ELF-1 (cell line): Measurements from ENCODE around the gene TSPAN5.

ENCODE experiments used
- DNase-seq: peaks from one replicate; pipeline ENCODE4 v3.0.0-alpha.2; 2016; ENCODE audit warnings: low read depth, low spot score

The TSPAN5 gene

DNA sequence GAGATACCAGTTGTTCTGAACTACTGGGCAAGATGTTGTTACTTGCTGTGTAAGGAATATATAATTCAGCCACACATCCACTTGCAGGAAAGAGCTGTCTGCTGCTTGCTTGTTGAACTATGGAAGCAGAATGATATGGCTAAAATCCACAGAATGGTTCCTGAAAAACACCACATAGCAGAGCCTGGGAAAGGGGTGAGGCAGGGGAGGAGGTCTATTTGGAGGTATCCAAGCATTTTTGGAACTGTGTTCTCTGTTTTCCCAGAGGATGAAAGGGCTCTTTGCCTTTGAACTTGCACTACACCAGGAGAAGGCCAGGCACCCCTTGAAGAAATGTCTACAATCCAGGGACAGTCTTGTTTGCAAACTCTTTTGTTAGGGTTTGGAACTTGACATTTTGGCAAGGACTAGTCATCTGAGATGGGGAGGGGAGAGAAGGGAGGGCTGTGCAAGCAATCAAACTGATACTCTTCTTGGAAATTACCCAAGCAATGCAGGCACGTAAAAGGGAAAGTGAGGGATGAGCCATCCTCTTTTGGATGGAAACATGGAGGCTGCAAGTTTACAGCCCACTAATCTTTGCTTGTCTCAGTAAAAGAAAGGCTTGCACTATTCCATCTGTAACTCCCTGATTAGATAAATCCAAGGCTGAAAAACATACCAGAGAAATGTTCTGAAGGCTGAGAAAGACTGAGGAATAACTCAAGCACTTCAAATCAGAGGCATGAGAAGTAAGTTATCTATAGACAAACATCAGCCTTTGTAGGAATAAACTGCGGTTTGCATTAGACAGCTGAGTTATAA, 141.0 kb downstream of the TSPAN5 start:
- no peak for DNase-seq

DNA sequence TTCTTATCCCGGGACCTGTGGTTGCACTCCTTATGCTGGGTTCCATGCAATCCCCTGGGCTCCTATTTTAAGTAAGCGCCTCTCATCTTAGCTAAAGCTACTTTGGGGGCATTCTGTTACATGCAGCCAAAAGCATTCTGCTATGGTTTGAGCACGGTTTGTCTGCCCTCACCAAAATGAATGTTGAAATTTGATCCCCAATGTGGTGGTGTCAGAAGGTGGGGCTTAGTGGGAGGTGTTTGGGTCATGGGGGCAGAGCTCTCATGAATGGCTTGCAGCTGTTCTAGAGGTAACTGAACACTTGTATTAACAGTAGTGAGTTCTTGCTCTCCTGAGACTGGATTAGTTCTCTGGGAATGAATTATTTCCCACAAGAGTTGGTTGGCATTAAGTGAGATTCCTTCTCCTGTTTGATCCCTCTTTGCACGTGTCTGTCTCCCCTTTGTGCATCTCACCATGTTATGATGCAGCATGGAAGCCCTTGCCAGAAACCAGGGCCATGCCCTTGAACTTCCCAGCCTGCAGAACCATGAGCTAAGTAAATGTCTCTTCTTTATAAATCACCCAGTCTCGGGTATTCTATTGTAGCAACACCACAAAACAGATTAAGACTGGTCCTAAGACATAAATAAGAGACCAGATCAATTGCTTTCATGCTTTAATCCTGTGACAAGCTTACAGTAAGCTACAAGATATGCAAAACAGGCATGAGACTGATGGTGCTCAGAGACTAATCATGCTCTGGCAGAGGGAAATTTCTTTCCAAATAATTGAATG, 141.8 kb downstream of the TSPAN5 start:
- no peak for DNase-seq

DNA sequence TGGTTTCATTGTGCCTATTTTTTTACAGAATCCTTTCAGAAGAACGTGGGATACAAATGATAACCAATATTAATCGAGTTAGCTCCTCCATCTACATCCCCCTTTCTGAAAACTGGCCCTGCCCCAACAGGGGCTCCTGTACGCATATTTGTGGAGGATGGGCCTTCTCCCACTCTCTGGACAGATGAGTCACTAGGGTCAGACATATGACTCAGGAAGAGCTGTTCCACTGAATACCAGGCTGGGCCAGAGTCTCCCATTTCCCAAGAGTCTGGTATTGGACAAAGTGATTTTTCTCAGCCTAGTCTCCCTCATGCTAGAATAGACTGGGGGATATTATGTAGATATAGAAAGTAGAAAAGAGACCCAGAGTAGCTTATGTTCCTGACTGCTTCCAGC, 142.4 kb downstream of the TSPAN5 start:
- DNase-seq = peak; percentile 36

DNA sequence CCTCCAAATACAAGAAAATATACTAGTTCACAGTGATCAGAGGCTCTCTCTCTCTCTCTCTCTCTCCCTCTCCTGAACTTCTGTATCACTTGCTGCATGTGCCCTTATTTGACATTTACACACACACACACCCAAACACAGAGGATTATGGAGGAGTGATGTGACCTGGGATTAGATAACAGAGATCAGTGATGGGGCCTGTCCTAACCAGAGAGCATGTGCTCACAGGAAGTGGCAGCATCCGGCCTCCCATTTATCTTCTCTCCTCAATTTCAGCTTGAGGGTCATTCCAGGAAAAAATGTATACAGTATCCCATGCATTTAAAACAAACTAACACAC, 143.0 kb downstream of the TSPAN5 start:
- no peak for DNase-seq

DNA sequence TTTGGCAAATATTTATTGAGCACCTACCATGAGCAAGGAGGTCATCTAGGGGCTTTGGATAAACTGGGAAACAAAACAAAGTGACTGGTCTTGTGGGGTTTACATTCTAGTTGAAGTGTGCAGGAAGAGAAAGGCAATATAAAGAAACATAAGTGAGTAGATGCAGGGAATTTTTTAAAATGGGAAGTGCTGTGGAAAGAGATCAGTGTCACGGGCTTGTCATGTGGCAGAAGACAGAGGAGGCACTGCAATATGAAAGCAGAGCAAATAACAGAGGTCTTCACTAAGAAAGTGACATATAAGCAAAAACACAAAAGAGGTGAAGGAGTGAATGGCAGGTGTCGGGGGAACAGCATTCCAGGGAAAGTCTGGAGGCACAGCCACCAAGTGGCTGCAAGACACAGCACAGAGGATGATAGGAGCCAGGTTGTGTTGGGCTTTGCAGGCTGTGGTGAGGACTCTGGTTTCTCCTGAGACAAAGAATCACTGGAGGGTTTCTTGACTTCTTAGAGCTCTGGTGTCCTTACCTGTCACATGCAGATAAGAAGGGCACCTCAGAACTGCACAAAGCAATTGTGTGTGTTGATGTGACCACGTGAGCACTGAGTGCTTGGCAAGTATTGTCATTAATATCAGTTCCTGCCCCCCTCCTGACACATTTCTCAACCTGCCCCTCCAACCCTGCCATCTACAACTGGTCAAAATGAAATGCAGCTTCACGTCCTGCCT, 143.5 kb downstream of the TSPAN5 start:
- peak; percentile 52 for DNase-seq

DNA sequence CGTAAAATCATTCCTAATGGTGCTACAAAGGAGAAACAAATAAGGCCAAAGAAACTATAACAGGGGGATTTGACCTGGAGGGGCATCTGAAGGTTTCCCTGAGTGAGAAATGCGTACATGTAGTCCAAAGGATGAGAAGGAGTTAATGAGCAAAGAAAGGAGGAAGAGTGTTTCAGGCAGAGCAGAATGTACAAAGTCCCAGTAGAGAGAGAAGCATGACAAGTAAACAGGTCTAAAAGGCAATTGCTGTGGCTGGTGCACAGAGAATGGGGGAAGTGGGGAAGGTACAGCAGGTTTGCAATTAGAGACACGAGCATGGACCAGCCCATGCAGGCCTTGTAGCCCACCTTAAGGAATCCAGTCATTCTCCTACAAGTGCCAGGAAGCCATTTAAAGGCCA, 145.5 kb downstream of the TSPAN5 start:
- no peak for DNase-seq

DNA sequence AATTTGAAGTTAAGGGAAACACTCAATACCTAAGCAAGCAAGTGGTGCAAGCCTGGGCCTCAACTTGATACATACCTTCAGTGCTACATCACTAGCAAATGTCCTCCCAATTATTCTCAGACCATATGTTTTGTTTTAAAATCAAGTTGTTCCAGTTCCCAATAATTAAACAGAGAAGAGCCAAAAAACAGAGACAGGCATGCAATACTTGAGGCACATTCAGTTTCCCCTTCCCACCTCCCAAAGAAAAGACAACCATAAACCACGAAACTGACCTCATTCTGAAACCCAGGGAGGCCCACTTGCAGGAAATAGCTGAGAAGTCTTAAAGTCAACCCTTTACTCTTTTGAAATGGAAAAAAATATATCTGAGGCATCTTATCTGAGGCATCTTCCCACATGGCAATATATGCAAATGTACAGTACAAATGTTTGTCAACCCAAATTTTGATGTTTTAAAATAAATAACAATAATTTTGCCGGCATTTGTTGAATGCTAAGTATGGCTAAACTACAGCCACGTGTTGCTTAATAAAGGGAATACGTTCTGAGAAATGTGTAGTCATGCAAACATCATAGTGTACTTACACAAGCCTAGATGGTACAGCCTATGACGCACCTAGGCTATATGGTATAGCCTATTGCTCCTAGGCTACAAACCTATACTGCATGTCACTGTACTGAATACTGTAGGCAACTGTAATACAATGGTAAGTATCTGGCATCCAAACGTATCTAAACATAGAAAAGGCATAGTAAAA, 147.5 kb downstream of the TSPAN5 start:
- DNase-seq = no peak

DNA sequence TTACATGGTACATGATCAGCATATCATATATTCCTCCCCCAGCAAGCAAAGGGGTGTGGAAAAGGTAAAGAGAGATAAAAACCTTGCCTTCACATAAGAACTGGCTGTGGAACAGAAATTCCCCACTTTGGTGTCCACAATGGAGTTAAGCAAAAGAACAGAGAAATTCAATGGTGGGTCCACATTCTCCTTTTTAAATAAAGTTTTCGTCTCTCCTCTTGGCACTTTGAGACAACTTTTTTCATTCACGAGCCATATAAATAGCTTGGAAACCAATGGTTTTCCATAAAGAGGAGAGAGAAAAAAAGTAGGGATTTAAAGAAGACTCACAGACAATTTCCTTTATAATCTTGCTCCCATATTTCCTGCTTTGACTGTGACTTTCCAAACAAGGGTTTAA, 148.1 kb downstream of the TSPAN5 start:
- no peak for DNase-seq

DNA sequence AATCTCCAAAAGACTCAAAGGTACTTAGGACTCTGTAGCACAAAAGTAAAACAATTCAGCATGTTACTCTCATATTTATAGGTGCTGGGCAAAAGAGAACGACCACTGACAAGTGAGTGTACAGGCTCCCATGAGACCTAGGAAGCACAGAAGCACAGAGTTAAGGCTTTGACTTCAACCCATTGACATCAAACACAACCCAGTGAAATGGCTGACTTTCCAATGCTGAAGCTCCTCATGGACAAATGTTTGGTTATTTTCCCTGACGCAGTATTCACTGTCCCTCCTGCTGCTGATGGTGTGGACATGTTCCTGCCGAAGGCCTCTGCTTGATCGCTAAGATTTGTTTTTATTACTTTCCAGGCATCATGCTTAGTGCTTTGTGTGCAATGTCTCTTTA, 148.7 kb downstream of the TSPAN5 start:
- no peak for DNase-seq

DNA sequence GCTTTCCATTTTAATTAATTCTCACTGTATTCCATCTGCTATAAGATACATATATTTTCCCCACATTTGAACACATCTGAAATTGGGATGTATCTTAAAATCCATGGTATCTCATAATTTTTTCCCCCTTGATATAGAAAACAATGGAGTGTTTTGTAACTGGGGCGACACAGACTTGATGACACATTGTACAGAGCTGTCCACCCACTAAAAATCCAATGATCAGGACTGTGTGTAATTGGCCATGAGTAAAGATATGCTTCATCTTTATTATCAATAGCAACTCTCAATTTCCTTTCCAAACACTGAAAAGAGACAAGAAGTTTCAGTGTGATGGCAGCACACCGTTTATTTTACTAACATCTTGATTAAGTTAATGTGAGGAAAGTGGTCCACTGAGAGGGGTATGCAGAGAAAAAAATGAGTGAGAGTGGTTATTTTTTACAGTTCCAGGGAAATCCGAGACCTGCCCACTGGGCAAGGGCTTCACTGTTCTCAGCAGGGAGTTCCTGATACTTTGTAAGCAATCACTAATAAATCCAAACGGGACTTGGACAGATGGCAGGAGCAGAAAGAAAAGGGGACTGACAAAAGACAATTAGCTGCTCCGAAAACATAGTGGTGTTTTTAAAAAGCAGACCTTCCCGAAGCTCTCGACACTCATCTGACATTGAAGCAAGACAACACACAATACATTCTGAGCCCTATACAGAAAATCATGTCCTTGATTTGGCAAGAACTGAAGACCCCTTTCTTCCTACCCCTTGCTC, 149.4 kb downstream of the TSPAN5 start:
- no peak for DNase-seq

DNA sequence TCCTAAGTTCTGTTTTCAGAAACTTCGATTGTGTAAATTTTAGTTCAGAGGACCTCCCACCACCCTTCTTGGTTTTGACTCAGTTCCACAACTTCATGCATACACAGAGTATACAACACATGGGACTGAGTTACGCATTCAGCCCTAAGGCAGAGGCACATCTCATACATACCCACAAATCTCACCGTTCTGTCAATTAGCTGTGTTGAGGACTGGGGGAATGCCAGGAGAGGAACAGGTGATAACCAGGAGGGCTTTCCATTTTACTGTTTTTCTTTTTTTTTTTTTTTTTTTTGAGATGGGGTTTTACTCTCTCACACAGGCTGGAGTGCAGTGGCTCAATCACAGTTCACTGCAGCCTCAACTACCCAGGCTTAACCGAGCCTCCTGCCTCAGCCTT, 150.2 kb downstream of the TSPAN5 start:
- DNase-seq = no peak

DNA sequence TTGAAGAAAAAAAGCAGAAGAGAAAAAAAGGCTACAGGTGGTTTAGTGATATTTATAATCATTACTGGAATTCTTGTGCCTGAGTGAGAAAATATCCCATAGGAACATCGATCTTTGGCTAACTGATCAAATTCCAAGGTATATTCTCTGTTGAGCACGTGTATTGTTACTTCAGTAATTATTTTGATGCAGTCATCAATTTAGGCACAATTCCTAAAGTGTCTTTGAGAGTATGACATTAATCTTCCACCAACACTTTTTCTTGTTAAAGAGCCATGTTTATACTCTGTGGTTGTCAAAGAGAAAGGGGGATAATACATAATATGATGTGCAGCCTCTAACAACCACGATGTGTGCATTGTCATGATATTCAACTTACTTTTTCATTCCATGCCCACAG, 151.1 kb downstream of the TSPAN5 start:
- DNase-seq = no peak

DNA sequence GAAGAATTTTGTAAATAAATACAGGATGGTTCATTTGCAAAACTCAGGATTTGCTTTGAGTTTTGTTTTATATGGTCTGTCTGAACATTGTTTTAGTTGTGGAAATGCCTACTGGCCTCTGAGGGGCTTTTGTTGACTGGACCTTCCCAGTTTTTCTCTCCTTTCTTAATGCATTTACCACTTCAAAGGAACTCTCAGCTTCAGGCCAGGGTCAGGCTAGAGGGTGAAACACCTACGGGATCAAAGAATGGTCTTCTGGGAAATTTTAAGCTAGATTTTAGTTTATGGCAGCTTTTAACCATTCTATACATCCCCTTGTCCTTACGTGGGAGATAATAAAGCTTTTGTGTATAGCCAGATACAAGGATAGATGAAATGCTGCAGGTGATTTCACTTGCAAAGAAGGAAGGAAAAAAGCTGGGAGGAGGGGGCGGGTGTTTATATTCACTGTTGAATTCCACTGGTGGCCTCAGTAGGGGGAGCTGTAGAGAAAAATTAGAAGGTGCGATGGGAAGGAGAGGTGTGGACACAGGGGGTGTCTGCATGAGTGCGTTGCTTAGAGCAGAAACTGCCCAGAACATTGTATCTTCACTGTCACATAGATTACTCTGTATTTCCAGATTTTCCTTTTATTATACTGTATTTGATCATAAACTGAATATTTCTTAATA, 151.8 kb downstream of the TSPAN5 start:
- DNase-seq = peak; percentile 61

DNA sequence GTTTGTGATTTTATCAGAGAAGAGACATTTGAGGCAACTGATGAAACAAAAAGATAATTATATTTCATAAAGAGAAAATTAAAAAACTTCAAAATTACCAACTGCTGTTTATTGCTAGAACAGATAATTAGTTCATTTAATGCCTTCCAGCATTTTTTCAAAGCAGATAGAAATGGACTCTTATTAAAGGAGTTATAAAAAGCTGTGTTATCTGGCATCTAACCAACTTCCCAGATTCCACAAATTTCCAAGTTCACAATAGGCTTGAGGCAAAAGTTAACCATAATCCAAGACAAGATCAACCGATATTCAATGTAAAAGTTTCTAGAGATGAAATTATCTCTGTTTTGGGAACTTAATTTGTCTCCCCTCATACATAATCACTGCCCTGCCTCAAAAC, 152.4 kb downstream of the TSPAN5 start:
- no peak for DNase-seq

DNA sequence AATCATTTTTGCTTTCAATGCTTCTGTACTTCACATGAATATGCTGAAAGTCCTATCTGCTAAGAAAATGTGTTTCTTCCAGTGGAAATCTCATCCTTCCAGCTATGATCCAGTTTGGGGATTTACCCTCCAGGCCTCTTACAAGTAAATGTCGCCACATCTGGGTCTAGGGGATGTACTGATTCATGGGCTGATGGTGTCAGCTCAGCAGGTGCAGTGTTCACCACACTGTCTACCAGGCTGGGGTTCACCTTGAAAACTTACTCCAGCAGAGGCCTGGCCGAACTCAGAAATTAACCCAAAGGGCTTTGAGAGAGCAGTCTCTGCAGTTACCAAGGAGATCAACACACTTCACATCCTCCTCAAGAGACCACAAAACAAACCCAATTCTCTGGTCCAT, 154.3 kb downstream of the TSPAN5 start:
- DNase-seq = no peak

DNA sequence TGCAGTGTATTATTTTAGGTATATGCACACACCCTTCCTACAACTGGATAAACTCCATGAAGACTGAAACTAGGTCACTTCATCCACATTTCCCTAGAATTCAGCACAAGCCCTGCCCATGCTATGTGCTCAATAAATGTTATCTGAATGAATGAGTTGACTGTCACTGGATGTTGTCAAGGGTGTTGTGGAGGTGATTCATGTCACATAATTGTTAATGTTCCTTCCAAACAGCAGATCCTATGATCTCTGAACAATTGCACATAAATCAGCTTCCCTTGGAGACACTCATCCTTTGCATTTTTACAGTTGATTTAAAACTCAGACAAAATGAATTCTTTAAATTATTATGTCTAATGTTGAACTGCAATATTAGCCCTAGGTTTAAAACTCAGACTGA, 154.7 kb downstream of the TSPAN5 start:
- DNase-seq = no peak

DNA sequence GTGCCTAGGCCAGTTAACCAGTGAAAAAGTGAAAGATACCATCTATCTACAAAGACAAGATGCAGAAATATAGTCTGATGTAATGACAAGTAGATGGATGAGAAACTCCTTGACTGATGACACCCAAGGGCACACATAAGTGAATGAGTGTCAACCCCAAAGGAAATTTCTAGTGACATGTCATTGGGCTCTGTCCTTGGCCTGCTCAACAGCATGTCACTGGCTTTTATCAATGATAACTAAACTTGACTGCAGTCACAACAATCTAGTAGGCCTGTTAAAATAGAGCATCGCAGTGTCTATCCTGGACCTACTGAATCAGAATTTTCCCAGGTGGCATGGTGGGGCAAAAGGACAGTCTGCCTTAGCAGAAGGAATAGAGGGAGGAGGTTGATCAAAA, 155.8 kb downstream of the TSPAN5 start:
- DNase-seq = no peak

DNA sequence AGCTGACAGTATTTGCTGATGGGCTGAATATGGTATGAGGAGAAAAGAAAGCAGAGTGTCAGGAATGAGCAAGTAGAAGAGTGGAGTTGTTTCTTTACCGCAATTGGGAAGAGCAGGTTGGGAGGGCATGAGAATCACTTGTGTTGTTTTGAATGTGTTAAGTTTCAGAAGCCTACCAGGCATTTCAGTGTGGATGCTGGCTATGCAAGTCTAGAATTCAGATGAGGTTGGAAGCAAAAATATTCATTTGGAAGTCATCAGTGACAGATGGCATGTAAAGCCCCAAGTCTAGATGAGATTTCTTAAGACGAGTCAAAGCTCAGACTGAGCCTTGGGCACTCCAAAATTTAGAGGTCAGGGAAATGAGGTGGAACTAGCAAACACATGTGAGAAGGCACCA, 156.4 kb downstream of the TSPAN5 start:
- no peak for DNase-seq

DNA sequence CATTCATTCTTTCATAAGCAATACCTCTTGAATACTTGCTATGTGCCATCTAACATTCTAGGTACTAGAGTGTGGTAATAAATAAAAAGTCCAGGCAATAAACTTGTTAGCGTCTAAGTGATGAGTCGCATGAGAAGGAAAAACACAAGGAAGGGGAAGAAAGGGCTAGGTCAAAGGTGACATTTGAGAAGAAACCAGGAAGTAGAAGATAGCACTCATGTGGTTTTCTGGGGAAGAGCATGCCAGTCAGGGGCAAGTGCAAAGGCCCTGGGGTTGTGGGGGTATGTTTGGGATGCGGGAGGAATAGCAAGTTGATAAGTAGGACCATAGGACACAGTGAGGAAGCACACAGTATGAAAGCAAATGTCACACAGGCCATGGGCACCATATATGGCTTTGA, 157.0 kb downstream of the TSPAN5 start:
- no peak for DNase-seq

DNA sequence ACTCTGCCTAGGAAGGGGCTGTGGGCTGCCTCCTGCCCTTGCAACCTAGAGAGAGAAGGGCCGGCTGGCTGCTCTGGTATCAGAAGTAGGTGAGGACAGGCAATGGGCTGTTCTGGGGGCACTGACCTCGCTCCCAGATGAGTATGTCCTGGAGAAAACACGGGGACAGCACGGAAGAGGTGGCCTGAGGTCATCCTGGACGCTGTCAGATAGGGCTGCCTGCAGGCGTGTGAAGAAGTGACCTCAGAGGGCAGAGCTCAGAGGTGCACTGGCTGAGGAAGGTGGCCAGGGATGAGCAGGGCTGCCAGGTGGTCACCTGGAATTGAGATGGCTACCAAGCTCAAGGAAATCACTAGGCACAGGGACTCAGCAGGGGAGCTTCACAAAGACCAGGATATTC, 159.6 kb downstream of the TSPAN5 start:
- DNase-seq = no peak
